DOHH2 (cell line): ENCODE measurements around the gene FRYL.

Experiments used
- H3F3A ChIP-seq: fragments of 200-600 bp; sonication (generic), shearing (Covaris generic); 2 replicates; pipeline ENCODE4 v1.6.0; 2016; ENCODE audit warnings: antibody characterized with exemption, mild to moderate bottlenecking; ENCODE audit not compliant: control insufficient read depth, insufficient read depth
- H3K27ac ChIP-seq: fragments of 200-600 bp; sonication (generic); 2 replicates; pipeline ENCODE4 v1.5.1; 2014; ENCODE audit warnings: low read depth, mild to moderate bottlenecking, low read length, moderate library complexity
- H3K27me3 ChIP-seq: fragments of 200-600 bp; sonication (generic); 2 replicates; pipeline ENCODE4 v1.6.1; 2014; ENCODE audit warnings: mild to moderate bottlenecking, low read length, mixed read lengths; ENCODE audit not compliant: control insufficient read depth
- H3K36me3 ChIP-seq: fragments of 200-600 bp; sonication (generic); 2 replicates; pipeline ENCODE4 v1.6.1; 2014; ENCODE audit warnings: mild to moderate bottlenecking, low read length, moderate library complexity, mixed read lengths; ENCODE audit not compliant: control insufficient read depth
- H3K4me1 ChIP-seq: fragments of 200-600 bp; sonication (generic); 2 replicates; pipeline ENCODE4 v1.6.1; 2014; ENCODE audit warnings: mild to moderate bottlenecking, low read length, mixed read lengths; ENCODE audit not compliant: control insufficient read depth
- H3K4me2 ChIP-seq: fragments of 200-600 bp; sonication (generic); 2 replicates; pipeline ENCODE4 v1.6.0; 2014; ENCODE audit warnings: mild to moderate bottlenecking, low read length, moderate library complexity
- H3K4me3 ChIP-seq: fragments of 200-600 bp; sonication (generic); 2 replicates; pipeline ENCODE4 v1.5.1; 2014; ENCODE audit warnings: mild to moderate bottlenecking, low read length, mixed read lengths
- H3K79me2 ChIP-seq: fragments of 200-600 bp; sonication (generic); 2 replicates; pipeline ENCODE4 v1.6.1; 2014; ENCODE audit warnings: mild to moderate bottlenecking, low read length, mixed read lengths; ENCODE audit not compliant: control insufficient read depth
- H3K9me2 ChIP-seq: fragments of 200-600 bp; sonication (generic); replicated peaks from 2 replicates; pipeline ENCODE4 v1.6.1; 2014; ENCODE audit warnings: mild to moderate bottlenecking, low read length, mixed read lengths; ENCODE audit not compliant: control insufficient read depth
- H3K9me3 ChIP-seq: fragments of 200-600 bp; sonication (generic); 2 replicates; pipeline ENCODE4 v1.6.1; 2014; ENCODE audit warnings: antibody characterized with exemption, low read length, mixed read lengths; ENCODE audit not compliant: control insufficient read depth, insufficient read depth
- H4K20me1 ChIP-seq: fragments of 200-600 bp; sonication (generic); 2 replicates; pipeline ENCODE4 v1.6.0; 2014; ENCODE audit warnings: low read depth, mild to moderate bottlenecking, antibody characterized with exemption, low read length, moderate library complexity; ENCODE audit not compliant: control insufficient read depth, insufficient read depth
- EZH2phosphoT487 ChIP-seq: fragments of 200-600 bp; sonication (generic); IDR thresholded peaks from 2 replicates; pipeline ENCODE4 v1.6.1; 2017; ENCODE audit warnings: borderline replicate concordance, mild to moderate bottlenecking, antibody characterized with exemption, low read length, moderate library complexity, mixed read lengths
- TF ChIP-seq, protein P1 (sequence below): fragments of 200-600 bp; sonication (generic); IDR thresholded peaks from one replicate; pipeline ENCODE4 v1.5.1; 2014; ENCODE audit warnings: antibody characterized with exemption, mild to moderate bottlenecking, low read depth, low read length; ENCODE audit not compliant: poor library complexity, severe bottlenecking

The FRYL gene

DNA sequence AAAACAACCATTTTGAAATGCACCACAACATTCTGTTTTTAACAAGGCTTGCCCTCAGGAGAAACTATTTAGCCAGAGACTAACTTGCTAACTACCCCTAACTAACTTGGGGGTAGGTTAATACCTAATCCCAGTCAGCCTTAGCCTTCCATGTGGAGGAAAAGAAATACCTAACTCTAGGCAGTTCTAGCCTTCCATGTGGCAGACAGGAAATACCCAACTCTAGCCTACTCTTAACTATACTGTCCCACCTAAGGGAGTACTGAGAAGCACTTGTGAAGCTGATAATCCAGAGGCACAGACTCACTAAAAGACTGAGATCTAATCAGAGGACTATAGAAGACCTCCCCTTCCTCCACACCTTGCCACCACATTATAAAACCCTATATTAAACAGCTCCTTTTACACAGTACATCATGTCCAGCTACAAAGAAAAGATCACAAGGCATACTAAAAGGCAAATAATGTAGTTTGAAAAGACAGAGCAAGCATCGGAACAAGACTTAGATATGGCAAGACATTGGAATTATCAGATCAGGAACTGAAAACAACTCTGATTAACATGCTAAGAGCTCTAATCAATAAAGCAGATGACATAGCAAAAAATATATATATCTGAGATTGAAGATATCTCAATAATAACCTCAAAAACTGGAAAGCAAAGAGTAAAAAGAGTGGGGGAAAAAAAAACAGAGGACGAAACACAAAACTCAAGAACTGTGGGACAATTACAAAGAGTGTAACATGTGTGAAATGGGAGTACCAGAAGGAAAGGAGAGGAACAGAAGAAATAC is 52.2 kb downstream of the FRYL start:
- Histone ChIP-seq H3K36me3 (no peaks in the 10 kb centered on the region), H3K27me3 (no peaks in the 10 kb centered on the region), H3K9me2 (no peaks in the 10 kb centered on the region), H3K4me3 (no peak overlapping the region), H4K20me1 (peaks cover 8% of the 10 kb centered on the region), H3K79me2 (peaks cover 94% of the 10 kb centered on the region), H3K27ac (no peak overlapping the region), H3K9me3 (no peaks in the 10 kb centered on the region), H3K4me1 (peaks cover 8% of the 10 kb centered on the region; the same call in 1 of the 2 replicates), H3K4me2 (no peak overlapping the region), H3F3A (no peaks in the 10 kb centered on the region)
- no peak for TF ChIP-seq EZH2phosphoT487
- TF ChIP-seq, protein P1, sequence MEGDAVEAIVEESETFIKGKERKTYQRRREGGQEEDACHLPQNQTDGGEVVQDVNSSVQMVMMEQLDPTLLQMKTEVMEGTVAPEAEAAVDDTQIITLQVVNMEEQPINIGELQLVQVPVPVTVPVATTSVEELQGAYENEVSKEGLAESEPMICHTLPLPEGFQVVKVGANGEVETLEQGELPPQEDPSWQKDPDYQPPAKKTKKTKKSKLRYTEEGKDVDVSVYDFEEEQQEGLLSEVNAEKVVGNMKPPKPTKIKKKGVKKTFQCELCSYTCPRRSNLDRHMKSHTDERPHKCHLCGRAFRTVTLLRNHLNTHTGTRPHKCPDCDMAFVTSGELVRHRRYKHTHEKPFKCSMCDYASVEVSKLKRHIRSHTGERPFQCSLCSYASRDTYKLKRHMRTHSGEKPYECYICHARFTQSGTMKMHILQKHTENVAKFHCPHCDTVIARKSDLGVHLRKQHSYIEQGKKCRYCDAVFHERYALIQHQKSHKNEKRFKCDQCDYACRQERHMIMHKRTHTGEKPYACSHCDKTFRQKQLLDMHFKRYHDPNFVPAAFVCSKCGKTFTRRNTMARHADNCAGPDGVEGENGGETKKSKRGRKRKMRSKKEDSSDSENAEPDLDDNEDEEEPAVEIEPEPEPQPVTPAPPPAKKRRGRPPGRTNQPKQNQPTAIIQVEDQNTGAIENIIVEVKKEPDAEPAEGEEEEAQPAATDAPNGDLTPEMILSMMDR, result no peak

DNA sequence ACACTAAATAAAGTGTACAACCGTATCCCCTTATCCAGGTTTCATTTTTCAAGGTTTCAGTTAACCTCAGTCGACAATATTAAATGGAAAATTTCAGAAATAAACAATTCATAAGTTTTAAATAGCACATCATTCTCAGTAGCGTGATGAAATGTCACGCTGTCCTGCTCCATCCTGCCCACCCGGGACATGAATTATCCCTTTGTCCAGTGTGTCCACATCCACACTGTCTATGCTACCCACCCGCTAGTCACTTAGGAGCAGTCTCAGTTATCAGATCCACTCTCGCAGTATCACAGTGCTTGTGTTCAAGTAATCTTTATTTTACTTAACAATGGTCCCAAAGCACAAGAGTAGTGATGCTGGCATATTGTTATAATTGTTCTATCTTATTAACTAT is 54.7 kb downstream of the FRYL start:
- Histone ChIP-seq H3K9me2 (no peaks in the 10 kb centered on the region), H3K9me3 (no peaks in the 10 kb centered on the region), H3K79me2 (peaks cover 98% of the 10 kb centered on the region), H3K4me1 (peaks cover 8% of the 10 kb centered on the region; the same call in 1 of the 2 replicates), H3K27me3 (no peaks in the 10 kb centered on the region), H3K27ac (no peak overlapping the region), H4K20me1 (peaks cover 13% of the 10 kb centered on the region), H3K4me2 (no peak overlapping the region), H3K4me3 (no peak overlapping the region), H3K36me3 (no peaks in the 10 kb centered on the region), H3F3A (no peaks in the 10 kb centered on the region)
- TF ChIP-seq, protein P1, result no peak
- no peak for TF ChIP-seq EZH2phosphoT487

DNA sequence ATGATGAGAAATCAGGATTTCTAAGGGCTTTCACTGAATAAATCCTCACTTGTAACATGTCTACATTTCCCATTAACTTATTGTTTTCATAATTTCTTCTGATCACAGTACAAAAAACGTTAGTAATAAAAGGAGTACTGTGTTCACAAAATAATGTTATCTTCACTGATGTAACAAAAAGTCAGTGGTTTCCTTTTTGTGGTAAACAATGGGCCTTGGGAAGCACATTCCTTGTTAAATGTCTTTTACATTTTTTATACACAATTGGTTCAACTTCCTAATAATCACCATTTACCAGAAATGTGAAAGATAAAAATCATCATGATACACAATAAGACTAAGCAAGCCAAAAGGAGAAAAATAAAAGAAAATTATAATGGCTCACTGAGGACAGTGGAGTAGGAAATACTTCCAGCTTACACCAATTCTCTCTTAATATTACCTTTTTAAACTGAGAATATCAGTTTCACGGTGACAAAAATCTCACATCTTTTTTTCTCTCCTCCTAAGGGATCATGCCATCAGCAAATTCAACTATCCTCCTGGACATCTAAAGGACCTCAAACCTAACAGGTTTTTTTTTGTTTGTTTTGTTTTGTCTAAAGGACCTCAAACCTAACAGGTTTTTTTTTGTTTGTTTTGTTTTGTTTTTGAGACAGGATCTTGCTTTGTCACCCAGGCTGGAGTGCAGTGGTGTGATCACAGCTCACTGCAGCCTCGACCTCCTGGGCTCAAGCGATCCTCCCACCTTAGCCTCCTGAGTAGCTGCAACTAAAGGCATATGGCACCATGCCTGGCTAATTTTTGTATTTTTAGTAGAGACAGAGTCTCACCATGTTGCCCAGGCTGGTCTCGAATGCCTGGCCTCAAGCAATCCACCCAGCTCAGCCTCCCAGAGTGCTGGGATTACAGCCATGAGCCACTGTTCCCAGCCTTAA is 57.3 kb downstream of the FRYL start:
- Histone ChIP-seq H3K4me3 (no peak overlapping the region), H3K9me2 (no peaks in the 10 kb centered on the region), H3K9me3 (no peaks in the 10 kb centered on the region), H3K79me2 (peaks cover 93% of the 10 kb centered on the region), H3F3A (no peaks in the 10 kb centered on the region), H3K27ac (no peak overlapping the region), H3K4me2 (no peak overlapping the region), H3K36me3 (no peaks in the 10 kb centered on the region), H4K20me1 (peaks cover 10% of the 10 kb centered on the region; the same call in 1 of the 2 replicates), H3K4me1 (no peaks in the 10 kb centered on the region), H3K27me3 (no peaks in the 10 kb centered on the region)
- no peak for TF ChIP-seq EZH2phosphoT487
- TF ChIP-seq, protein P1, result no peak
